Measurements from ENCODE around the gene EEF1AKMT4. TPM values are rescaled to one million over a fixed set of nuclear protein-coding genes. Genes with fewer than 3 reads are reported as not detected.
A peak's percentile ranks its signal among the peaks of the same experiment; 100 is the strongest.

The EEF1AKMT4 gene
- total RNA-seq, 2 donors from 2014 or later = 2.1 TPM

GRCh38 chr3:184282941-184283340 lies 33.5 kb downstream of the EEF1AKMT4 start:
- Histone ChIP-seq H3K27ac (no peak overlapping the region), H3K4me3 (no peak overlapping the region), H3K27me3 (no peaks in the 10 kb centered on the region), H3K4me1 (no peaks in the 10 kb centered on the region), H3K9me3 (no peaks in the 10 kb centered on the region), H3K36me3 (no peaks in the 10 kb centered on the region)
- DNase-seq (ENCODE audit: low spot score) = no peak
- TF ChIP-seq CTCF (IDR thresholded peaks at IDR 0.05) = no peak

- no peak for DNase-seq (ENCODE audit: low spot score)
- no peak for TF ChIP-seq CTCF (IDR thresholded peaks at IDR 0.05)
- H3K4me1 ChIP-seq = no peaks in the 10 kb centered on the region
- H3K27ac ChIP-seq = no peak overlapping the region
- no peaks in the 10 kb centered on the region for H3K27me3 ChIP-seq
- H3K4me3 ChIP-seq = no peak overlapping the region
- H3K9me3 ChIP-seq = no peaks in the 10 kb centered on the region
- no peaks in the 10 kb centered on the region for H3K36me3 ChIP-seq
These were observed 34.2 kb downstream of the EEF1AKMT4 start for GRCh38 chr3:184283681-184284080.

- H3K4me1 ChIP-seq = no peaks in the 10 kb centered on the region
- no peak for DNase-seq (ENCODE audit: low spot score)
These were observed 35.2 kb downstream of the EEF1AKMT4 start for GRCh38 chr3:184284696-184285095.

GRCh38 chr3:184289426-184289938 lies 40.0 kb downstream of the EEF1AKMT4 start:
- TF ChIP-seq CTCF (IDR thresholded peaks at IDR 0.05) = peak; percentile 15 to 66
- H3K4me3 ChIP-seq = no peak overlapping the region
- no peak for DNase-seq (ENCODE audit: low spot score)

More at GRCh38 chr3:184284696-184285095, 35.2 kb downstream of the EEF1AKMT4 start:
- no peaks in the 10 kb centered on the region for H3K36me3 ChIP-seq
- no peak overlapping the region for H3K4me3 ChIP-seq
- no peaks in the 10 kb centered on the region for H3K27me3 ChIP-seq
- no peaks in the 10 kb centered on the region for H3K9me3 ChIP-seq
- TF ChIP-seq CTCF (IDR thresholded peaks at IDR 0.05) = peak in 1 of 2 donors; percentile 43
- H3K27ac ChIP-seq = no peak overlapping the region

GRCh38 chr3:184290331-184290730 lies 40.9 kb downstream of the EEF1AKMT4 start:
- H3K9me3 ChIP-seq = no peaks in the 10 kb centered on the region
- H3K4me1 ChIP-seq = no peaks in the 10 kb centered on the region
- no peak overlapping the region for H3K27ac ChIP-seq
- no peak for TF ChIP-seq CTCF (IDR thresholded peaks at IDR 0.05)
- no peak overlapping the region for H3K4me3 ChIP-seq
- H3K27me3 ChIP-seq = no peaks in the 10 kb centered on the region
- no peak for DNase-seq (ENCODE audit: low spot score)
- H3K36me3 ChIP-seq = no peaks in the 10 kb centered on the region

More at GRCh38 chr3:184289426-184289938, 40.0 kb downstream of the EEF1AKMT4 start:
- Histone ChIP-seq H3K36me3 (no peaks in the 10 kb centered on the region), H3K9me3 (no peaks in the 10 kb centered on the region), H3K27me3 (no peaks in the 10 kb centered on the region), H3K27ac (no peak overlapping the region), H3K4me1 (no peaks in the 10 kb centered on the region)

Data from right atrium auricular region (tissue), 2 donors.